ENCODE results near the gene C6orf47.

C6orf47 gene

DNA sequence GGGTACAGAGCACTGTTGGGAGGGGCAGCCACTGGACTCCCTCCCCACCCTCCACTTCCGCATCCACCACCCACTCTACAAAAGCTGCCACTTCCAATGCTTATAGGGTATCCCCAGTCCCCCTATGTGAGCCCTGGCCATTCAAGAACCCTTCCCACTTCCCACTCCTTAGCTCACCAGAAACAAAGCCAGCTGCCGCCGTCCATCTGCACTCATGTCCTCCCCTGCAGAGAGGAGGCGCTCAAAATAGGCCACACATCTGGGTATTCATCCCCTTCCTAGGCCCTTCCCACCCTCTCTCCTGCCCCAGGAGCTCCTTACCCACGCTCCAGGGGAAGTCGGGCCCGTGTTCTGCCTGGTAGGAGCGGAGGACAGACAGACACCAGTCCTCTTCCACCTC is 26.7 kb upstream of the C6orf47 start:
- DNase-seq, result no peak

DNA sequence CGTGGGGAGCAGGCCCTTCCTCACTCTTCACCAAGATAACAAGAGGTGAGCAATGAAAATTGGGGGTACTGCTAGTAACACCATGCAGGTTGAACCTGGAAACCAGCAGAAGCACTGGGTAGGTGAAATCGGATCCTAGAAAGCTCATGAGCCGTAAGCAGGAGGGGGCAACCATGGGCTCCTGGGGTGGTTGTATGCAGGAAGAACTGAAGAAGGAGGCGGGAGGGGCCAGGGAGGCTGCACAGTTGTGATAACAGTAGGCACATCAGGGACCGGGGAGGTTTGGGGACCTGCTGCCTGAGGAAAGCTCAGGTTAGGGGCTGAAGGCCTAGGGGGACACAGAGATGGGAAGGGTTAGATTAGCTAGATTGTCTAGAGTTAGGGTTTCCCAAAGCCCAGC is 25.9 kb upstream of the C6orf47 start:
- DNase-seq, result peak; percentile 76

DNA sequence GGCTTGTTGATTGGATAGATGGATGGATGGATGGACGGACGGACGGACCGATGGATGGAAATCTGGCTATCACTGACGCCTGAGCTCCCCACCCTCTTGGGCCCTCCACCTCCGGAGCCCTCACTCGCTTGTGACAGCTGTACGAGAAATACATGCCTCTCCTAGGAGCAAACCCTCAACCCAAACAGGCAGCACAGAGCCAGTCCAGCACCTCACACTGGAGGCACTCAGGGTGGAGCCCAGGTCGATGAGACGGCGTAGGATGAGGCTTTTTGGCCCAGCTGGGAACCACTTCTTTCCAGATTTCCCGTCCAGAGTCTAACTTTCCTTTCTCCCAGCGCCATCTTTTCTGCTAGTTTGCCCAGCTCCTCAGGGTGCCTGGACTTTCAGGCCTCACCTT is 23.0 kb upstream of the C6orf47 start:
- no peak for DNase-seq

DNA sequence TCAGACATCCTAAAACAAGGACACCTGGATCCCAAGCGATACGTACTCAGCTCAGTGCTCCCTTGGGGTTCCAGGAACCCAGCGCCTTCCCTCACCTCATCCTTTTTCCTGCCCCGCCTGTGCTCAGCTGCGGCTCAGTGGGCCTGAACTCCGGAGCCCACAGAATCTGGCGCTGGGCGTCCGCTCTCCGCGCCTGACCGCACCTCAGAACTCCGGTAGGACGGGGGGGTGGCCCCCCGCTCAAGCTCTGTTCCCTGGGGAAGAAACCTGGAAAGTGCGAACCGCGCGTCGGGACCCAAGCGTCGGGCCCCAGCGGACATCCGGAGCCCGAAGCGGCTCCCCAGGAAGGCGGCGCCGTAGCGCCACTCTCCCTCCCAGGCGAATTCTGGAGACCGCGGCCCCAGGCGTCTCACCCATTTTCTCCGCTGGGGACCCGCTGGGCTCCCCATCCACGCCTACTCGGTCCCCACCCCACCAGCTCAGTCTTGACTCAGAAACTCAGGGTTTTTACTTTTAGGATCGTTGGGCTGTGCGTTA is 20.6 kb upstream of the C6orf47 start:
- peak; percentile 49 for DNase-seq

DNA sequence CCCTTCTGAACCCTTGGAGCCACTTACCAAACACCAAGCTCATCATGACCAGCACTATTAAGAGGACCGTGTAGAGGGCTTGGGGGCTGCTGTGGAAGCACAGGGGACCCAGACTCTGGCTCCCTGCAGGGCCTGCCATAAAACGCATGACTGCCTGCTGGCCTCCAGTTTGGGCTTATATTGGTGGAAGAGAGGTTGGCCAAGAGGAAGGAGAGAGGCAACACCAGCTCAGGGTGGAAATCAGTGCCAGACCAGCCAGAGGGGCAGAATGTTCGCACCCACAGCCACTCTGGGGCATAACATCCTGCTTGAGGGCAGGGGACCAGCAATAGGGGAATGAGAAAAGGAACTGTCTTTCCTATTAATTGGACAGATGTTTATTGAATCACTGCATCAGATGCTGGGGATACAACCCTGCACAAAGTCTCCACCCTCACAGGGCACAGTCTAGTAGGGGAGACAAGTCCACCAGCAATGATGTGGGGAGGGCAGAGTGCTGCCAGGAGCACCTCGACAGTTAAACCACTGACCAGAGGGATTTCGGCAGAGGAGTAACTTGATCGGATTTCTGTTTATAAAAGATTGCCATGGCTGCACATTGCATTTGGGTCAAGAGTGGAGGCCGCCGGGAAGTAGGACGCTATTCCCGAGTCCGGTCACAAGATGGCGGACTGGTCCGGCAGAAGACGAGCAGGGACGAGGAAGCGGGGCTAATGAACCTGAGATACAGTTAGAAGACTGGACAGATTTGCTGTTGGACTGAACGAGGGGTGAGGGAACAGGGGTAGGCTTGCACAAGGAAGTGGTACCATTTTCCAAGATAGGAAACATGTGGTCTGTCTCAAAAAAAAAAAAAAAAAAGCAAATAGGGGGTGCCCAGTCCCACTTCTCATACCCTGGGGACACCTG is 19.9 kb upstream of the C6orf47 start, which contains the start of gene LY6G5C:
LY6G5C (minus strand) TSS at position 842 of the 909 bp plus-strand sequence; CDS start at position 148, 694 bp downstream.
- DNase-seq, result peak; percentile 81

DNA sequence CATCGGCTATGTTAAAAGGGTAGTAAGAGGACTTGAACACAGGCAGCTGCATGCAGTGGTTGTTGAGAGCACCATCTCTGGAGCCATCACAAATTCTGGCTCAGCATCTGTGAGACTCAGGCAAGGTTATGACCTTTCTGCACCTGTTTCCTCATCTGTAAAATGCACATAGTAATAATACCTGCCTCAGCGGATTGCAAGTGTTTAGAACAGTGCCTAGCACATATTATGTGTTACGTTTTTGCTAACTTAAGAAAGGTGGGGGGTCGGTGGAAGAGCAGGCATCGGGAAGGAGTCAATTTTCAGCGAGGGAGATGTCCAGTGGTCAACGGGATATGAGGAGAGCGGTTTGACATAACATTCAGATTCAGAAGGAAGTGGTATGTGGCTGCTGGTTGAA is 17.4 kb upstream of the C6orf47 start:
- DNase-seq, result no peak

DNA sequence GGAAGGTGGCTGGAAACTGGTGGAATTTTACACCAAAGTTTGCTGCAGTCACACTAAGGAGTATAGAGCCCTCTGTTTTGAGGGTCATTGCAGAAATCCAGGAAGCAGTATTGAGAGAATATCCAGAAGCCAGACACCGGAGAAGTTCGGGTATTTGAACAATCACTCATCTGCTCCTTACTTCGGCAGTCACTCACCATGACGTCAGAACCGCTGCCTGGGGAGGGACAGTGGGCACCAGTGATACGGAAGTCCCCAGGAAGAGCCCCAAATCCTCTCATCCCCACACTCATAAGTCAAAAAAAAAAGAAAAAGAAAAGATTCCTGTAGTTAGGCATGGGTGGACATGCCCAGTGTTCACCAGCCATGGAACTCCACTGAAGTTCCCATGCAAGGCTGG is 16.3 kb upstream of the C6orf47 start:
- DNase-seq, result no peak

DNA sequence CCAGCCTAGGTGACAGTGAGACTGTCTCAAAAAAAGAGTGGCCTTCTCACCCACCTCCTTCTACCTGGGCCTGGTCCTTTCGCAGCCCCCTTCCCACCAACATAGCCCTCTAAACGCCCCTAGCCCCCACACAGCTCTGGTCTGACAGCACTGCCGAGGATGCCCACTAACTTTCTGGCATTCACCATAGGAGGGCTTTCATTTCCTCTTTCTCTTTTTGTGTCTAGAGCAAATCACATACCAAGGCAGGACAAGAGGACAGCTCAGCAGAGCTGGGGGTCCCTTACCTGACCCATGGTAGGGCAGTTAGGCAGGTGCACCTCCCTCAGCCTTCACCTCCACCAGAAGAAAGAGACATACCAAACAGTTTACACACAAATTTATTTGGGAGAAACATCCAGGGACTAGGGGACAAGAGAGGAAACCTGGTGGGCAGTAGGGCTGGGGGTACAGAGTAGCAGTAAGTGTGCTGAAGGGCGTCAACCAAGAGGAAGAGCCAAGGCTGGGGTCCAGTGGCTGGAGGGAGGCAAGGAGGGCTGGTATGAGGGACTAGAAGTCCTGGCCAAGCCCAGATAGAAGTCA is 15.8 kb upstream of the C6orf47 start:
- DNase-seq, result no peak

DNA sequence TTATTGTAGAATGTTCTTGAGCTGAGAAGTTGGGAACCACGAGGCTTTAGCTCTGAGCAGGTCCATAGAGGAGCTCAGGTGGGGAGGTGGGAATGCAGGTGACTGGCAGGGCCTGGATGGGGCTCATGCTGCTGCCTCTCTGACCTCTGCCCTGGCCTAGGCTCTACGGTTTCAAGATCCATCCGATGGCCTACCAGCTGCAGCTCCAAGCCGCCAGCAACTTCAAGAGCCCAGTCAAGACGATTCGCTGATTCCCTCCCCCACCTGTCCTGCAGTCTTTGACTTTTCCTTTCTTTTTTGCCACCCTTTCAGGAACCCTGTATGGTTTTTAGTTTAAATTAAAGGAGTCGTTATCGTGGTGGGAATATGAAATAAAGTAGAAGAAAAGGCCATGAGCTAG is 9.1 kb upstream of the C6orf47 start, which contains the start of gene LY6G5B:
LY6G5B (plus strand) TSS at position 301 of the 400 bp plus-strand sequence. CDS start 975 bp downstream, outside the sequence.
- no peak for DNase-seq

DNA sequence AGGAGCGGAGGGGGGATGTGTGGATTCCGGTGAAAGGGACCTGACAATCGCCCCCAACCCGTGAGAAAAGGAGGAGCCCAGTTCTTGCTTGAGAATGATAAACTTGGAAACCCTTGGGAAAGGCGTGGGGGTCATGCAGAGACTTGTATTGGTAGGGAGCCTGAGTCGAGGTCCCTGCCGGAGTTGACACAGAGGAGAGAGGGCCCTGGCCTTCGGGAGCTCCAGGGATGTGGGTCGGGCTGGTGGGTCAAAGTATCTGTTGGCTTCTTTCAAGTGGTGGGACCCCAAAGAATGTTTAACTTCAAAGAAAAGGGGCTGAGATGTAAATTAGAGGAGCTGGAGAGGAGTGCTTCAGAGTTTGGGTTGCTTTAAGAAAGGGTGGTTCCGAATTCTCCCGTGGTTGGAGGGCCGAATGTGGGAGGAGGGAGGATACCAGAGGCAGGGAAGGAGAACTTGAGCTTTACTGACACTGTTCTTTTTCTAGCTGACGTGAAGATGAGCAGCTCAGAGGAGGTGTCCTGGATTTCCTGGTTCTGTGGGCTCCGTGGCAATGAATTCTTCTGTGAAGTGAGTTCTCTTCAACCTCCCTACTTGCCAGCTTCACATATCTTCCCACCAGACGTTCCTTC is 5.9 kb upstream of the C6orf47 start:
- DNase-seq, result peak; percentile 17

DNA sequence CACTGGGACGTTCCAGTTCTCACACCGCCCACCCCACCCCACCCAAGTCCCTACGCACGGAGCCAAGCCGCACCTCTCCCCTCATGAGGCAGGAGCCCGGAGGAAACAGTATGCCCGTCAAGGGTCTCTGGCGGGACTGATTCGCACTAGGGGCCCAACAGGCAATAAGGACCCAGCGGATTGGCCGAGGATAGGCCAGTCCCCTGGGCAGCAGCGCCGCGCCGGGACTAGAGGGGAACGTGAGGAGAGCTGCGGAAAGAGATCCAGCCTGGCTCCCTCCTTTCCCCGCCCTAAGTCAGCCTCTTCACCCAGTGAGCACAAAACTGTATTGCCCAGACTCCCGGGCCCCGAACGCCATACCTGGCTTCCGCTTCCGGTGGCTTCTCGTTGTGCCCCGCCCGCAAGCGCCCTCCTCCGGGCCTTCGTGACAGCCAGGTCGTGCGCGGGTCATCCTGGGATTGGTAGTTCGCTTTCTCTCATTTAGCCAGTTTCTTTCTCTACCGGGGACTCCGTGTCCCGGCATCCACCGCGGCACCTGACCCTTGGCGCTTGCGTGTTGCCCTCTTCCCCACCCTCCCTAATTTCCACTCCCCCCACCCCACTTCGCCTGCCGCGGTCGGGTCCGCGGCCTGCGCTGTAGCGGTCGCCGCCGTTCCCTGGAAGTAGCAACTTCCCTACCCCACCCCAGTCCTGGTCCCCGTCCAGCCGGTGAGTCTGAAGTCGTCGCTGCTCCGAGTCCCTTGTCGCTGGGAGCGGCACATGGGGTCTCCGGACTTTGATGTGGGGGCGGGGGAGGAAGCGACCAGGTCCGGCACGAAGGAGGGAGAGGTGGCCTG is 5.1 kb upstream of the C6orf47 start, which contains the start of gene CSNK2B:
CSNK2B (plus strand) TSS at position 580 of the 836 bp plus-strand sequence. CDS start 752 bp downstream, outside the sequence.
- peak; percentile 98 for DNase-seq

DNA sequence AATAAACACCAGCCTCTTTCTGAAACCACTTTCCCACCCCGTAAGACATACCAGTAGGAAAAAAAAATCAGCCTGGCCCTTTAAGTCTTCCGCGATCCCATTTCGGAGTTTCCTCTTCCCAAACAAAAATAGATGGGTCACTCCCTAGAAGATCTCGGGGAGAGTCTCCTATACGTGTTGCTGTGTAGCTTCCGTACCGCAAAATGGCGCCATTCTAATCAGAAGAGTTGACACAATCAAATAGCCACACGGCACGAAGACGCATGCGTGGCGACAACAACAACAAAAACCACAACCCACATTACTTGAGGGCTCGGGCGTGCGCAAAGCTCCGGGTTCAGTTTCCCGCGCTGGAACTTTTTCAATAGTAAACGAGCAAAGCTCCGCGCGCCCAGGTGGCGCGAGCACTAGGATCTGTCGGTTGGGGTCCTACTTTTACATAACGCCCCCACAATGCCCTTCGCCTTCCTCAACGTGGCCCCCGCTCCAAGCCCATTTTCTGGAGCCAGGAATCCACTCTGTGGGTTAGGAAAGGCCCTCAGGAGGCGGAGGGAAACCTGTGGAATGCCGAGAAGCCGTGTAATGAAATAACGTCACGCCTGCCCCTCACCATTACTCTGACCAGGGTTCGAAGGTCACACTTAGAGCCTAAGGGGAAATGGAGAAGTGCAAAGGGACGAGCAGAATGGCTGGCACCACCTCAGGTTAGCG is 4.4 kb upstream of the C6orf47 start, which contains the start of gene GPANK1:
GPANK1 (minus strand) TSS at position 208 of the 711 bp plus-strand sequence. CDS start 519 bp downstream, outside the sequence.
- DNase-seq, result peak; percentile 99

DNA sequence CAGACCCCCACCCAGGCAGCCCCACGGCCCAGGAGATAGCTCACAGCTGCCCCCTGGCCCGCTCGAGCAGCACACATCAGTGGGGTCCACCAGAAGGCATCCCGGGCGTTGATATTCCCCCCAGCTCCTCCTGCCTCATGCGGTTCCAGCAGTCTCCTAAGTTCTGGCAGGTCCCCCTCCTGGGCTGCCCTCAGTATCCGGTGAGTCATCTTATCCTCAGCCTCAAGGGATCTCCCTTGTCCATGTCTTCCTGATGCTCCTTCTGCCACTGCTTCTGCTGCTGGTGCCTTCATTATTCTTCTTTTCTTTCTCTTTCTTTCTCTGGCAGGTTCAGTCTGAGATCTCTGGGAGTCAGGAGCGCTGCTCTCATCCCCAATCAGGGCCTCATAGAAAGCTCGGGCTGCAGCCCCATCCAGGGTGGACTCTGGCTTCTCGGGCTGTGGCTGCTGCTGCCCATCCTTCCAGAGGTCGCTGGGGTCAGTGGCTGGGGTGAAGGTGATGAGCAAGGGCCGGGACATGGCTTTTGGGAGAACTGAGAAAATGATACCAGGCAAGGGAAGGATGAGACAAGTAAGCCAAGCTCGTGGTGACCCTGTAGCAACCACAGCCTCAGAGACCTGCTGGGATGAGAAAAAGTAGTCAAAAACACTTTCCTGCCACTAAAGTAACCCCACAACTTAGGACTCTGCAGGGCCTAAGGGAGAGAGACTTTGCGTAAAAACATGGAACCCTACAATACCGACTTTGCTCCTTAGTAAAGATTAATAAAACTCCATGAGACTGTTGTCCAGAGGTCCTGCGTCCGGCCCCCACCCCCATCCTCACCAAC is 3.6 kb upstream of the C6orf47 start:
- DNase-seq, result no peak

DNA sequence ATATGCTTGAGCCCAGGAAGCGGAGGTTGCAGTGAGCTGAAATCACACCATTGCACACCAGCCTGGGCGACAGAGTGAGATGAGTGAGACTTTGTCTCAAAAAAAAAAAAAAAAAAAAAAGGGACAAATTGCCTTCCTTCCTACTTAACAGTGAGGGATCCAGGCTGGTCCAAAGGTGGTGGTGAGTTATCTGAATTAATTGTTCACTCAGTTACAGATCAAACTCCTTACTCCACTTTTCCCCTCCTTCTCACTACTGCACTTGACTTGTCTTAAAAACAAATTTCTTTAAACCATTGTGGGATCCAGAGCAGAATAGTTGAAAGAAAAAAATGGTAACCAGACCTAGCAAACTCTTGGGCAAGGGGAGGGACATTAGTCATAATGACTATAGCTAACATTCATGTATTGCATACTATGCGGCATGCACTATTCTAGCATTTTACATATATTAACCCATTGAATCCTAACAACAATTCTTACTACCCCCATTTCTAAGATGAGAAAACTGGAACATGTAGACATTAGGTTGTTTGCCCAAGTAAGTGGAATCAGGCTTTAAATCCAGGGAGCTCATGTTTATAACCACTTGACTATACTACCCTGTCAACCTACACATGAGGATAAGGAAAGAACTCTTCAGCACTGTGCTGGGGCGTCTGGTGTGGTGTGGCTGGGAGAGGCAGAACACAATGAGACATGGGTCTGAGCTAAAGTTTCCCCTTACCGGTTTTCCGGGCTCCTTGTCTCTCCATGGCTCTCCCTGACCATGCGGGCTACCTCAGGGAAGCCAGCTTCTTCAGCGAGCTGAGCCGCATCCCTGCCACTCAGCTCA is 2.8 kb upstream of the C6orf47 start:
- DNase-seq, result no peak

DNA sequence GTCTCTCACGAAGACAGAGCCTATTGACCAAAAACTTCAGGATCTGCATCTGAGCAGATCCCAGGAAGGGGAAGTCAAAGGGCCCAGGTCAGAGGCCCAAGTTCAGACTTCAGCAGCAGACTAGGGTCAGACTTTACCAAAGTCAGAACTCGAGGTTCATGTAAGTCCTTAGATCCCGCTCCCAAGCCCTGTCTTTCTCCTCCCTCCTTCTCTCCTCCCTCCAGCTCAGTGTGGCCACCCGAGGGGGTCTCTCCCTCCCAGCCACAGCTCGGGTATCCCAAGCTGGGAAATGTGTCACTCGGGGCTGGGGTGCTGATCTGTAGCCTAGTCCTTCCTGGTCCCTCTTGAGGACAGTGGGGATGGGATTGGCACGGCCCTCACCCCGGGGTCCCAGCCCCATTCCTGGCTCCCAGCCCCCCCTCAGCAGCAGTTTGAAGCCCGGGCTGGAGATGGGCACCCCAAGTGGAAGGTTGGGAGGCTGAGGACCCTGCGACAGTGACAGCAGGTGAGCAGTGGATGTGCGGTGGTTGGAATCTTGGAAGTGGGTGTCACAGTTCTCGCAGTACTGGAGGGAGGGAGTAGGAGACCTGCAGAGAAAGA is 1.6 kb upstream of the C6orf47 start:
- DNase-seq, result no peak

DNA sequence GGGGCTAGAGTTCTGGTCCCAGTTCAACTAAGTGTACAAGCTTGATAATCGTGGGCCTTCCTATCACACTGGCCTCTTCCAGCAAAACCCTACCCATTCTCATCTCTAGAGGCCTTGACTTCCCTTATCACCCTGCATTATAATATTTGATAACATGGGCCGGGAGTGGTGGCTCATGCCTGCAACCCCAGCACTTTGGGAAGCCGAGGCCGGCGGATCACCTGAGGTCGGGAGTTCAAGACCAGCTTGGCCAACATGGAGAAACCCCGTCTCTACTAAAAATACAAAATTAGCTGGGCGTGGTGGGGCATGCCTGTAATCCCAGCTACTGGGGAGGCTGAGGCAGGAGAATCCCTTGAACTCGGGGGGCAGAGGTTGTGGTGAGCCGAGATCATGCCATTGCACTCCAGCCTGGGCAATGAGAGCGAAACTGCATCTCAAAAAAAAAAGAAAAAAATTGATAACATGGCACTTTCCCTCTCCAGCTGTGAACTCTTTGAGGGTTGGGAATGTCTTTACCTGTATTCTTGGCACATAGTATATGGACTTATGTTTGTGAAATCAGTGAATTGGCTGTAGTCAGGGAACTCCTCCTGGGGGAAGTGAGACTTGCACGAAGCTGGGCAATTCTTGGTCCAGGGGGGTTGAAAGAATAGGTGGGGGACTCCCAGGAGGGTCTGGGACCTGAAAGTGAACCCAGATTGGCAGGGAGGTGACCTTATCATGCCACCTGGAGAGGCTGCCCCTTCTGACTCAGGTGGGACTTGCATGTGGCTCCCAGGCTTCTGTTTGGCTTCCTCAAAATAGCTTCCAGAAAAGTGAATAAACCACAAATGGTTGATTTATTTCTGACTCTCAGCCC is 915 bp upstream of the C6orf47 start:
- peak; percentile 63 for DNase-seq

DNA sequence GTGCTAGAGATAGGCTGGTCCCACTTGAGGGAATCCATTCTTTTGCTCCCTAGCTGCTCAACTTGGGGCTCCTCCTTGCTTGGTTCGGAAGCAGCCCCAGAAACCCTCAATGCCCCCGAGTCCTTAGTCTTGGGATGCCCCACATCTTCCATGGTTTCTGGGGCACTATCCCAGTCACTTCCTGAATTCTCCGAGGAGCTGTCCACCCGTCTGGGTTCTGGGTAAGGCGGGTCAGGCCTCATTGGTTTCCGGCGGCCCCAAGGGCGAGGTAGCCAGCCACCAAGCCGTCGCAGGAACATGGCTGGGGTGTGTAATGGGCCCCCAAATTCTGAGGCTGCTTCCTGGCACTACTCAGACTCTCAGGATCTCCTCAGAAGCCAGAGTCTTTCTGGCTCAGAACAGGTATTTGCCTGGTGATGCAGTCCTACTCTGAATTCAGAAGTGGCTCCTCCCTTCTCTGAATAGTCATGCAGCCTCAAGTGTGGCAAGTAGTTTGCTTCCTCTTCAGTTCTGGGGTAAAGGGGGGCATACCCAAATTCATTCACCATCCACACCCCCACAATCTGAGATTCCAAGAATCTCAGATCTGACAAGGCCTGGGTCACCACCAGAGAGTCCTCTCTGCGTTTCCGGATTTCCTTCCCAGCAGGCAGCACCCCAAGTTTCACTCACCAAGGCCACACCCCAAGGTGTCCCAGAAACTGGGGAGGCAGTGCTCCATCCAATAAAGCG is 763 bp downstream of the C6orf47 start:
- peak; percentile 60 for DNase-seq
